H1 (cell line): ENCODE data around the gene DISP3. TPM values are rescaled to one million over a fixed set of nuclear protein-coding genes. Genes with fewer than 3 reads are reported as not detected.

ENCODE experiments used
- CTCF ChIA-PET: fragments of 300-600 bp; sonication (Branson Sonifier 250); formaldehyde crosslinking; loops from one replicate; lab custom pipeline; 2021; ENCODE audit not compliant: partially characterized antibody; lab: Charles Lee
- POLR2A ChIA-PET: fragments of 300-600 bp; sonication (Branson Sonifier 250); formaldehyde crosslinking; loops from one replicate; lab custom pipeline; 2021; ENCODE audit warnings: inconsistent platforms; ENCODE audit not compliant: partially characterized antibody; lab: Charles Lee
- DNase-seq, 2 experiments: peaks; one replicate each; pipeline versions ENCODE4 v3.0.0 to v3.0.0-alpha.2; 2010 to 2022; ENCODE audit warnings: low spot score in 2 of 2, low read depth in 1 of 2, mixed read lengths in 1 of 2
- FAIRE-seq: peaks from 2 replicates; lab custom pipeline; 2011; peaks lifted over from hg19 to GRCh38; lab: Jason Lieb, UNC
- H2AFZ ChIP-seq: 2 replicates; pipeline ENCODE4 v1.8.1; 2012; ENCODE audit warnings: low read length, inconsistent platforms
- H2AK5ac ChIP-seq: 2 replicates; pipeline ENCODE4 v1.6.1; 2013; ENCODE audit warnings: low read depth, low read length
- H2BK120ac ChIP-seq: replicated peaks from 2 replicates; pipeline ENCODE3; 2013; ENCODE audit warnings: low read depth, low read length, inconsistent platforms
- H2BK12ac ChIP-seq: 2 replicates; pipeline ENCODE4 v1.6.1; 2013; ENCODE audit warnings: low read depth, low read length
- H2BK15ac ChIP-seq: 2 replicates; pipeline ENCODE4 v1.6.1; 2013; ENCODE audit warnings: low read length
- H2BK20ac ChIP-seq: 2 replicates; pipeline ENCODE4 v1.6.1; 2013; ENCODE audit warnings: low read length
- H2BK5ac ChIP-seq: 2 replicates; pipeline ENCODE4 v1.6.1; 2013; ENCODE audit warnings: low read depth, low read length
- H3K14ac ChIP-seq: 2 replicates; pipeline ENCODE4 v1.6.1; 2013; ENCODE audit warnings: inconsistent platforms; ENCODE audit not compliant: insufficient read length
- H3K18ac ChIP-seq: 2 replicates; pipeline ENCODE4 v1.6.1; 2013; ENCODE audit warnings: low read length; ENCODE audit errors: extremely low read depth
- H3K23ac ChIP-seq: 2 replicates; pipeline ENCODE4 v1.6.1; 2013; ENCODE audit warnings: inconsistent platforms; ENCODE audit not compliant: insufficient read length
- H3K23me2 ChIP-seq: 2 replicates; pipeline ENCODE4 v1.6.1; 2013; ENCODE audit warnings: low read depth, low read length
- H3K27ac ChIP-seq: 2 replicates; pipeline ENCODE4 v1.6.1; 2011; ENCODE audit warnings: low read depth, low read length, inconsistent platforms
- H3K27me3 ChIP-seq, 4 experiments: replicated peaks in 1 of 4; 1 replicate in 1 of 4; 2 replicates in 3 of 4; pipeline versions ENCODE4 v1.6.1 to v1.8.1; 2011 to 2013; ENCODE audit warnings: low read length in 3 of 4, mild to moderate bottlenecking in 3 of 4, inconsistent platforms in 2 of 4, mixed read lengths in 2 of 4, moderate library complexity in 1 of 4; ENCODE audit not compliant: control insufficient read depth in 3 of 4, insufficient read depth in 3 of 4; ENCODE audit errors: extremely low read depth in 1 of 4
- H3K36me3 ChIP-seq, 4 experiments: 2 replicates each; pipeline versions ENCODE4 v1.6.1 to v1.8.1; 2011 to 2013; ENCODE audit warnings: mild to moderate bottlenecking in 4 of 4, low read length in 3 of 4, moderate library complexity in 2 of 4, control low read depth in 1 of 4, inconsistent platforms in 1 of 4; ENCODE audit not compliant: insufficient read depth in 4 of 4, control insufficient read depth in 2 of 4
- H3K4ac ChIP-seq: replicated peaks from 2 replicates; pipeline ENCODE3; 2013; ENCODE audit warnings: low read length, low read depth, mixed read lengths, inconsistent platforms; ENCODE audit not compliant: insufficient read length
- H3K4me1 ChIP-seq, 4 experiments: replicated peaks in 1 of 4; 1 replicate in 1 of 4; 2 replicates in 3 of 4; pipeline versions ENCODE4 v1.6.1 to v1.8.1; 2011 to 2013; ENCODE audit warnings: low read length in 3 of 4, inconsistent platforms in 2 of 4, mixed read lengths in 1 of 4; ENCODE audit not compliant: insufficient read depth in 4 of 4, control insufficient read depth in 3 of 4
- H3K4me2 ChIP-seq, 2 experiments: 2 replicates each; pipeline versions ENCODE4 v1.6.1 to v1.8.1; 2011 to 2013; ENCODE audit warnings: low read depth in 2 of 2, low read length in 2 of 2, control low read depth in 1 of 2, inconsistent platforms in 1 of 2, mild to moderate bottlenecking in 1 of 2; ENCODE audit not compliant: insufficient read depth in 1 of 2
- H3K4me3 ChIP-seq, 4 experiments: fragments of 200-600, 300-600 bp in 1 of 4; sonication (generic), shearing (Covaris generic), sonication (Bioruptor Twin) in 1 of 4; 2 replicates each; pipeline versions ENCODE4 v1.5.1 to v1.8.1; 2011 to 2016; ENCODE audit warnings: low read length in 4 of 4, low read depth in 3 of 4, control low read depth in 2 of 4, inconsistent platforms in 2 of 4, mild to moderate bottlenecking in 2 of 4, mixed read lengths in 1 of 4, moderate library complexity in 1 of 4; ENCODE audit not compliant: insufficient read depth in 2 of 4; ENCODE audit errors: extremely low read depth in 1 of 4
- H3K56ac ChIP-seq: replicated peaks from 2 replicates; pipeline ENCODE3; 2013; ENCODE audit warnings: low read depth, mild to moderate bottlenecking, mixed read lengths, low read length, inconsistent platforms; ENCODE audit not compliant: insufficient read length
- H3K79me1 ChIP-seq: 2 replicates; pipeline ENCODE4 v1.6.1; 2013; ENCODE audit warnings: low read depth, low read length, control low read depth
- H3K79me2 ChIP-seq, 2 experiments: 2 replicates each; pipeline versions ENCODE4 v1.6.1 to v1.8.1; 2012 to 2013; ENCODE audit warnings: low read length in 2 of 2, mild to moderate bottlenecking in 2 of 2, inconsistent platforms in 1 of 2; ENCODE audit not compliant: insufficient read depth in 2 of 2, control insufficient read depth in 1 of 2
- H3K9ac ChIP-seq, 4 experiments: replicated peaks in 1 of 4; 1 replicate in 1 of 4; 2 replicates in 3 of 4; pipeline versions ENCODE4 v1.6.1 to v1.8.1; 2011 to 2013; ENCODE audit warnings: low read depth in 3 of 4, low read length in 3 of 4, control low read depth in 2 of 4, mild to moderate bottlenecking in 2 of 4, moderate library complexity in 2 of 4, inconsistent platforms in 1 of 4; ENCODE audit errors: extremely low read depth in 1 of 4
- H3K9me3 ChIP-seq, 2 experiments: 2 replicates each; pipeline versions ENCODE4 v1.6.1 to v1.8.1; 2012 to 2013; ENCODE audit warnings: mild to moderate bottlenecking in 2 of 2, moderate library complexity in 2 of 2, control low read depth in 1 of 2, inconsistent platforms in 1 of 2, low read depth in 1 of 2, low read length in 1 of 2, mixed read lengths in 1 of 2; ENCODE audit not compliant: insufficient read depth in 2 of 2
- H4K20me1 ChIP-seq, 2 experiments: replicated peaks in 1 of 2; 2 replicates each; pipeline versions ENCODE3 to v1.8.1; 2011 to 2013; ENCODE audit warnings: inconsistent platforms in 2 of 2, low read length in 2 of 2, mild to moderate bottlenecking in 1 of 2; ENCODE audit not compliant: insufficient read depth in 2 of 2, control insufficient read depth in 1 of 2
- H4K5ac ChIP-seq: 2 replicates; pipeline ENCODE4 v1.6.1; 2013; ENCODE audit warnings: low read length, low read depth, mixed read lengths, inconsistent platforms; ENCODE audit not compliant: insufficient read length
- H4K8ac ChIP-seq: 2 replicates; pipeline ENCODE4 v1.8.0; 2013; ENCODE audit warnings: mild to moderate bottlenecking, moderate library complexity, low read length, inconsistent platforms; ENCODE audit not compliant: insufficient read depth; ENCODE audit errors: extremely low read depth
- H4K91ac ChIP-seq: replicated peaks from 2 replicates; pipeline ENCODE3; 2013; ENCODE audit warnings: low read length, mixed read lengths, inconsistent platforms; ENCODE audit not compliant: insufficient read length
- BCL11A ChIP-seq, 2 experiments: IDR thresholded peaks; one replicate each; pipeline ENCODE4 v1.6.1; 2011; ENCODE audit warnings: low read depth in 2 of 2, low read length in 2 of 2, mild to moderate bottlenecking in 2 of 2
- CHD1 ChIP-seq: IDR thresholded peaks from 2 replicates; pipeline ENCODE4 v1.6.1; 2012; ENCODE audit warnings: low read depth, low read length, improper control_type of control experiment
- JUND ChIP-seq: IDR thresholded peaks from 2 replicates; pipeline ENCODE4 v1.6.1; 2011; ENCODE audit warnings: mild to moderate bottlenecking, improper control_type of control experiment, low read length
- MAFK ChIP-seq: IDR thresholded peaks from 2 replicates; pipeline ENCODE4 v1.6.1; 2012; ENCODE audit warnings: low read depth, mild to moderate bottlenecking, improper control_type of control experiment, low read length
- NRF1 ChIP-seq: IDR thresholded peaks from 2 replicates; pipeline ENCODE4 v1.6.1; 2011; ENCODE audit warnings: mild to moderate bottlenecking, low read depth, low read length, improper control_type of control experiment
- POLR2AphosphoS5 ChIP-seq: IDR thresholded peaks from 2 replicates; pipeline ENCODE4 v1.6.1; 2011; ENCODE audit warnings: low read depth, low read length
- RFX5 ChIP-seq: IDR thresholded peaks from 2 replicates; pipeline ENCODE4 v1.6.1; 2011; ENCODE audit warnings: low read depth, low read length, improper control_type of control experiment, borderline replicate concordance
- SP1 ChIP-seq: IDR thresholded peaks from 2 replicates; pipeline ENCODE4 v1.6.1; 2011; ENCODE audit warnings: low read depth, low read length
- TBP ChIP-seq: IDR thresholded peaks from 2 replicates; pipeline ENCODE4 v1.6.1; 2011; ENCODE audit warnings: low read depth, low read length, improper control_type of control experiment
- USF2 ChIP-seq: IDR thresholded peaks from 2 replicates; pipeline ENCODE4 v1.6.1; 2011; ENCODE audit warnings: low read length, improper control_type of control experiment
- YY1 ChIP-seq: IDR thresholded peaks from 2 replicates; pipeline ENCODE4 v1.6.1; 2011; ENCODE audit warnings: low read depth, mild to moderate bottlenecking, low read length
- WGBS, 2 experiments: shearing (Covaris generic) in 1 of 2; methylation state at CpG; one replicate each; pipeline versions ENCODE4 v1.1.6 to v1.1.7; 2013 to 2015; ENCODE audit warnings: low lambda C conversion rate in 2 of 2, mixed read lengths in 2 of 2, inconsistent platforms in 1 of 2, low coverage in 1 of 2, missing lambda C conversion rate in 1 of 2; ENCODE audit not compliant: insufficient replicate concordance in 2 of 2, insufficient coverage in 1 of 2, insufficient read length in 1 of 2; ENCODE audit errors: extremely low coverage in 1 of 2, missing lambda C conversion rate in 1 of 2; 5-methylcytosine and 5-hydroxymethylcytosine counted together
- polyA plus RNA-seq, 7 experiments: library from polyadenylated mRNA; depleted of rRNA in 3 of 7; stranded (reverse) in 5 of 7; unstranded in 2 of 7; fragments of >200 nt in 5 of 7; fragments of 200-250 nt in 2 of 7; gene quantifications; 1 replicate in 5 of 7; 2 replicates in 1 of 7; 4 replicates in 1 of 7; pipeline versions ENCODE4 v1.2.1 to v1.2.3, GENCODE V29; 2011 to 2013; ENCODE audit warnings: missing spikeins in 2 of 7, mixed read lengths in 2 of 7
- total RNA-seq: library from RNA; stranded (reverse); fragmentation: NEBNext Ultra II Directional; extraction: Animal tissue kit (Norgen Biotek cat#: 25700); gene quantifications from 2 replicates; pipeline ENCODE4 v1.2.1, GENCODE V29; 2021
- TF ChIP-seq, protein P1 (sequence below): IDR thresholded peaks from 2 replicates; pipeline ENCODE4 v1.6.1; 2012; ENCODE audit warnings: low read length, inconsistent platforms

DISP3 gene
- total and polyA plus RNA-seq, 2 of the 8 experiments (the other 6 are each of a cell fraction or from before 2014, with no cell fraction given) = 3.4 to 4.6 TPM

GRCh38 chr1:11537380-11537764, 58.4 kb downstream of the DISP3 start:
- ChIA-PET CTCF (interaction anchor here (0.7 to 1.3 kb wide), 4 partner anchors 22 to 75 kb away, joined by 3 read pairs; no protein-coding TSS in a partner anchor), POLR2A (interaction anchor here (0.9 kb wide), 1 partner anchor 9 kb away, joined by 3 read pairs; no protein-coding TSS in a partner anchor)
- H3K4me2 ChIP-seq = no peak overlapping the region
- H2AK5ac ChIP-seq = no peak overlapping the region
- no peak overlapping the region for H2BK5ac ChIP-seq
- no peaks in the 10 kb centered on the region for H3K79me2 ChIP-seq
- H3K4me1 ChIP-seq = peaks cover 0 to 3% (median 0%) of the 10 kb centered on the region in 4 experiments; a peak in 4 of 7 replicates
- H3K27me3 ChIP-seq = no peaks in the 10 kb centered on the region; a peak in 1 of 7 replicates
- no peak overlapping the region for H2BK15ac ChIP-seq
- H3K4ac ChIP-seq = no peak overlapping the region
- FAIRE-seq (no peak), DNase-seq (no peak)
- no peaks in the 10 kb centered on the region for H4K20me1 ChIP-seq
- no peak overlapping the region for H4K5ac ChIP-seq
- no peak overlapping the region for H2BK20ac ChIP-seq
- H3K23me2 ChIP-seq = no peaks in the 10 kb centered on the region
- no peaks in the 10 kb centered on the region for H3K9me3 ChIP-seq
- H4K91ac ChIP-seq = no peak overlapping the region
- no peak overlapping the region for H3K9ac ChIP-seq
- no peak overlapping the region for H2AFZ ChIP-seq
- no peak overlapping the region for H3K18ac ChIP-seq
- H3K23ac ChIP-seq = no peak overlapping the region
- H3K56ac ChIP-seq = no peak overlapping the region
- H2BK12ac ChIP-seq = no peak overlapping the region
- no peaks in the 10 kb centered on the region for H3K79me1 ChIP-seq
- no peak overlapping the region for H3K27ac ChIP-seq
- H4K8ac ChIP-seq = no peak overlapping the region
- no peak overlapping the region for H3K4me3 ChIP-seq
- 90% methylated on average over 9 of the region's 9 CpGs; no CpG with 5 or more reads in 1 of the 2 experiments for WGBS, 2 experiments
- no peaks in the 10 kb centered on the region for H3K36me3 ChIP-seq
- no peak overlapping the region for H2BK120ac ChIP-seq
- no peak overlapping the region for H3K14ac ChIP-seq
- TF ChIP-seq JUND (no peak), POLR2AphosphoS5 (no peak), YY1 (no peak), SP1 (no peak), MAFK (no peak), TBP (no peak), BCL11A (IDR thresholded peaks at IDR 0.05; ENCODE audit: low read depth in 2 of 2, low read length in 2 of 2) (no peak), RFX5 (no peak), NRF1 (no peak), USF2 (no peak), CHD1 (no peak)
- TF ChIP-seq, protein P1, sequence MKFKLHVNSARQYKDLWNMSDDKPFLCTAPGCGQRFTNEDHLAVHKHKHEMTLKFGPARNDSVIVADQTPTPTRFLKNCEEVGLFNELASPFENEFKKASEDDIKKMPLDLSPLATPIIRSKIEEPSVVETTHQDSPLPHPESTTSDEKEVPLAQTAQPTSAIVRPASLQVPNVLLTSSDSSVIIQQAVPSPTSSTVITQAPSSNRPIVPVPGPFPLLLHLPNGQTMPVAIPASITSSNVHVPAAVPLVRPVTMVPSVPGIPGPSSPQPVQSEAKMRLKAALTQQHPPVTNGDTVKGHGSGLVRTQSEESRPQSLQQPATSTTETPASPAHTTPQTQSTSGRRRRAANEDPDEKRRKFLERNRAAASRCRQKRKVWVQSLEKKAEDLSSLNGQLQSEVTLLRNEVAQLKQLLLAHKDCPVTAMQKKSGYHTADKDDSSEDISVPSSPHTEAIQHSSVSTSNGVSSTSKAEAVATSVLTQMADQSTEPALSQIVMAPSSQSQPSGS = no peak
